HEK293T (cell line): ENCODE results near the gene DLG2.

Experiments used
- CTCF ChIA-PET: fragments of 350-600 bp; formaldehyde crosslinking; extraction: SDS; loops from one replicate; lab custom pipeline; 2021; ENCODE audit warnings: antibody characterized with exemption, inconsistent platforms; lab: Yijun Ruan, JAX
- POLR2A ChIA-PET: fragments of 350-600 bp; formaldehyde crosslinking; extraction: SDS; loops from one replicate; lab custom pipeline; 2020; ENCODE audit warnings: antibody characterized with exemption, inconsistent platforms; lab: Yijun Ruan, JAX
- DNase-seq: peaks from one replicate; pipeline ENCODE4 v3.0.0; 2012; ENCODE audit warnings: mixed read lengths; ENCODE audit errors: extremely low spot score
- ARNT ChIP-seq: fragments of 450-650 bp; IDR thresholded peaks from 2 replicates; pipeline ENCODE4 v1.6.1; 2017; ENCODE audit warnings: mild to moderate bottlenecking
- BHLHE40 ChIP-seq: fragments of 450-650 bp; IDR thresholded peaks from 2 replicates; pipeline ENCODE4 v1.6.1; 2016; ENCODE audit warnings: mild to moderate bottlenecking, moderate library complexity, borderline replicate concordance
- CTBP1 ChIP-seq: fragments of 450-650 bp; IDR thresholded peaks from 2 replicates; pipeline ENCODE4 v1.6.1; 2016; ENCODE audit warnings: borderline replicate concordance
- ELF4 ChIP-seq: fragments of 450-650 bp; IDR thresholded peaks from 2 replicates; pipeline ENCODE4 v1.6.1; 2017; ENCODE audit warnings: antibody characterized with exemption
- FOXA1 ChIP-seq: fragments of 450-650 bp; IDR thresholded peaks from 2 replicates; pipeline ENCODE4 v1.6.1; 2016; ENCODE audit warnings: mild to moderate bottlenecking
- FOXK2 ChIP-seq: fragments of 450-650 bp; IDR thresholded peaks from 2 replicates; pipeline ENCODE4 v1.6.1; 2016; ENCODE audit warnings: mild to moderate bottlenecking
- FOXM1 ChIP-seq: fragments of 450-650 bp; IDR thresholded peaks from 2 replicates; pipeline ENCODE4 v1.6.1; 2017; ENCODE audit warnings: mild to moderate bottlenecking, borderline replicate concordance
- HDGF ChIP-seq: fragments of 450-650 bp; IDR thresholded peaks from 2 replicates; pipeline ENCODE4 v1.6.1; 2017; ENCODE audit warnings: antibody characterized with exemption, borderline replicate concordance
- L3MBTL2 ChIP-seq: fragments of 450-650 bp; conservative IDR thresholded peaks from 2 replicates; pipeline ENCODE4 v1.6.1; 2016; ENCODE audit warnings: mild to moderate bottlenecking
- LEF1 ChIP-seq: fragments of 450-650 bp; IDR thresholded peaks from 2 replicates; pipeline ENCODE4 v1.6.1; 2017; ENCODE audit warnings: mild to moderate bottlenecking, borderline replicate concordance
- NFRKB ChIP-seq: fragments of 450-650 bp; IDR thresholded peaks from 2 replicates; pipeline ENCODE4 v1.6.1; 2016; ENCODE audit warnings: mild to moderate bottlenecking, moderate library complexity
- SP1 ChIP-seq: fragments of 450-650 bp; IDR thresholded peaks from 2 replicates; pipeline ENCODE4 v1.6.1; 2017
- SUZ12 ChIP-seq: fragments of 450-650 bp; IDR thresholded peaks from 2 replicates; pipeline ENCODE4 v1.6.1; 2016; ENCODE audit warnings: mild to moderate bottlenecking
- TARDBP ChIP-seq: fragments of 450-650 bp; IDR thresholded peaks from 2 replicates; pipeline ENCODE4 v1.6.1; 2016
- ZNF384 ChIP-seq: fragments of 450-650 bp; IDR thresholded peaks from 2 replicates; pipeline ENCODE4 v1.6.1; 2016
- TF ChIP-seq, protein P1 (sequence below): fragments of 450-650 bp; IDR thresholded peaks from 2 replicates; pipeline ENCODE4 v1.6.1; 2016

Gene DLG2

DNA sequence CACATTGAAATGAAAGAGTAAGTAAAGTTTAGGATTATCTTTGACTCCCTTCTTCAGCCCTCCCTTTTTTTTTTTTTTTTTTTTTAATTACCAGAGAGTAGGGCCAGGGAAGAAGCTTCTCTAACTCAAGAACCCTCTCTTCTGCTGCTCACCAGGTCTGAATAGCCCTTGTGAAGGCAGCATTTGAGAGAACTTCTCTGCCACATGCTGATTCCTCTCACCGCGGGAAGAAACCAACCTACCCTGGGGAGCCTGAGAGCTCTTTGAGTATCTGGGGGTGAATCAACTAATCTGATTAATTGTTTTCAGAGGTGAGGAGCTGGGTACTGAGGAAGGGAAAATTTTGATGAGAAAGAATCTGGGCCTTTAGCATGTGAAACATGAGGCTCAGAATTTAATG lies 1906.5 kb downstream of the DLG2 start:
- ChIA-PET POLR2A (no interaction called here), CTCF (interaction anchor here (0.6 kb wide), 1 partner anchor 17 kb away, joined by 3 read pairs; no protein-coding TSS in a partner anchor)
- TF ChIP-seq FOXA1 (no peak), LEF1 (no peak), FOXM1 (no peak), FOXK2 (no peak), BHLHE40 (no peak), ARNT (no peak), ELF4 (no peak), SP1 (no peak), SUZ12 (no peak), CTBP1 (no peak), HDGF (no peak), ZNF384 (no peak), NFRKB (no peak), L3MBTL2 (no peak), TARDBP (no peak)
- TF ChIP-seq, protein P1, sequence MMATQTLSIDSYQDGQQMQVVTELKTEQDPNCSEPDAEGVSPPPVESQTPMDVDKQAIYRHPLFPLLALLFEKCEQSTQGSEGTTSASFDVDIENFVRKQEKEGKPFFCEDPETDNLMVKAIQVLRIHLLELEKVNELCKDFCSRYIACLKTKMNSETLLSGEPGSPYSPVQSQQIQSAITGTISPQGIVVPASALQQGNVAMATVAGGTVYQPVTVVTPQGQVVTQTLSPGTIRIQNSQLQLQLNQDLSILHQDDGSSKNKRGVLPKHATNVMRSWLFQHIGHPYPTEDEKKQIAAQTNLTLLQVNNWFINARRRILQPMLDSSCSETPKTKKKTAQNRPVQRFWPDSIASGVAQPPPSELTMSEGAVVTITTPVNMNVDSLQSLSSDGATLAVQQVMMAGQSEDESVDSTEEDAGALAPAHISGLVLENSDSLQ: no peak
- no peak for DNase-seq

DNA sequence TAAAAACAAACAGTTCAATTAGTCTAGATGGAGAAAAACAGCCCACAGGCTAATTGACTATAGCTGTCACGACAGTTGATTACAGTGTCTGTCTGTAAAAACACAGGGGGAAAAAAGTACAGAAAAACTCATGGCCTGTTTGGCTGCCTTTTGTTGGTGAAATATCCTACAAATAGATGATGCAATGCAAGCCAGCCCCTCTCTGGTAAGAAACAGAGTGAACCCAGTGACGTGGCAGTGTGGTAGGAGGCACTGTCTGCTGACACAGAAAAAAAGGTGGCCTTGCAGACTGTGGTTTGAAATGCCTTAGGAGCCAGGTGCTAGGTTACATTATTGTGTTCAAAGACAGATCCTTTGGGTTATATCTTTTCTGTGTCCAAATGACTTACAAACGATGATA lies 1909.6 kb downstream of the DLG2 start:
- no peak for TF ChIP-seq ARNT
- no peak for TF ChIP-seq TARDBP
- TF ChIP-seq ELF4: no peak
- TF ChIP-seq HDGF: no peak
- TF ChIP-seq NFRKB: no peak
- TF ChIP-seq ZNF384: no peak
- no peak for TF ChIP-seq CTBP1
- no peak for TF ChIP-seq SUZ12
- TF ChIP-seq, protein P1: no peak
- no peak for TF ChIP-seq SP1
- no peak for TF ChIP-seq BHLHE40
- TF ChIP-seq L3MBTL2: no peak
- TF ChIP-seq LEF1: no peak
- no peak for TF ChIP-seq FOXA1
- ChIA-PET POLR2A (interaction anchor here (0.8 to 2.2 kb wide), 2 partner anchors 432 to 645 kb away, joined by 3 to 8 read pairs; partner anchors contain the start of genes CCDC90B and RAB30), CTCF (interaction anchor here (0.5 kb wide), 1 partner anchor 320 kb away, joined by 3 read pairs; no protein-coding TSS in a partner anchor)
- DNase-seq: no peak

DNA sequence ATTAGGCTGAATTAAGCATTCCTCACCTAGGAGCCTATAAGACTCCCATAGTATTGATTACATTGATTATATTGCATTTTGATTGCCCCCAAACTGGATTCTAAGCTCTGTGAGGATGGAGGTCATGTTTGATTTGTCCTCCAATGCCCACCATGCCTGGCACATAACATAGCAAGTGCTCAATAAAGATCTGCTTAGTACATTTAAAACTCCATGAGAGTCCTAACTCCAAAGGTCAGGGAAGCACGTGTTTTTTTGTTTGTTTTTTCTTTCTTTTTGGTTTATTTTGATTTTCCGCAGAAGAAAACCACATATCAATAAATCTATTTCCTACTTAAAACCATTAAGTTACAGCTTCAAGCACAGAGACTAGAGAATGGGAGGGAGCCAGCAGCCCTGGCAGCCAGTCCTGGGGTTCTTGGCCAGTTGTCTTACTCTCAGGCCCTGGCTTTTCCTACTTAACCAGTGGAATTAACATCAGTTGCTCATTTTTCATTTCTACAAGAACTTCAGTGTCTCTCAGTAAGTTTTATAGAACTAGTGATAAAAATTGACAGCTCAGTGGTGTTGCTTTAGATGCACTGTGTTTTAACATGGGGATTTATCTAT lies 1911.1 kb downstream of the DLG2 start:
- TF ChIP-seq ARNT: no peak
- ChIA-PET CTCF (no interaction called here), POLR2A (interaction anchor here (2.2 kb wide), 1 partner anchor 430 kb away, joined by 8 read pairs; the partner anchor contains the start of gene CCDC90B)
- DNase-seq: no peak

DNA sequence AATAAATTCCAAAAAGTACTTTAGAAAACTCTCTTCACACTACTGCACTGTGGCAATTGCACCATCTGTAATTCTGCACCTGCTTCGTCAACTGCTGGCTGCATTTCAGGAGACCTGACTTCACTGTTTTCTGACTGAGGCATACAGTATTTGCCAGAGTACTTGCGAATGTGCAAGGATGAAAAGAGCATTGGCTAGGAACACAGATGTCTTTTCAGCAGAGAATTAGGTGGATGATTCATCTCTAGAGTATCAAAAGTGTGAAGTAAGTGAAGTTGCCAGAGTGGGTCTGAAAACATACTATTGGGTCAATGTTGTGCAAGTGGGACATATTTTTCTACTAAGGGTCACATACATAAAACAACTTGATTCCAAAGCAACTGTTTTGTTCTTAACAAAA lies 1913.4 kb downstream of the DLG2 start:
- POLR2A ChIA-PET: no interaction called here
- CTCF ChIA-PET: no interaction called here

DNA sequence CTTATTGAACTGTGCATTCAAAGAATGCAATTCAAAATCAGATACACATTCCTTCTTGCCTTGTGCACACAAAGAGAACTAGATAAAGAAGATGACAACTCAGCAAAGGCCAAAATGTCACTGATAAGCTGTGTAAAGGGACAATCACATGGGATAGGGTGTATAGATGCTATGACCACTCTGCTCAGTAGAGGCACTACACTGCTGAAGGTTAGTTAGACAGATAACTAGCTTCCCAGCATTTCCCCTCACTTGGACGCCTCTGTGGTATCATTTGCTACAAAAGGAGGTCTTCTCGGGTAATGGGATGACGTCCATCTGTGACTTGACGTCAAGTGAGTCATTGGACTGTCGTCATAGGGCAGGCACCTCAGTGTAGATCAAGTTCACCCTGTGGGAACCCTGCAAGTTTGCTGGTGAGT lies 1916.0 kb downstream of the DLG2 start:
- ChIA-PET CTCF (no interaction called here), POLR2A (no interaction called here)
- no peak for TF ChIP-seq LEF1
- no peak for TF ChIP-seq ZNF384
- TF ChIP-seq BHLHE40: no peak
- no peak for TF ChIP-seq NFRKB
- TF ChIP-seq ARNT: no peak
- no peak for DNase-seq

More for the DNA sequence above, 1913.4 kb downstream of the DLG2 start:
- TF ChIP-seq L3MBTL2 (no peak), FOXA1 (no peak), HDGF (no peak), ZNF384 (no peak), NFRKB (no peak), SUZ12 (no peak), LEF1 (no peak), BHLHE40 (no peak), FOXK2 (no peak), ELF4 (no peak), FOXM1 (no peak), CTBP1 (no peak), ARNT (no peak), TARDBP (no peak), SP1 (no peak)
- TF ChIP-seq, protein P1: no peak
- no peak for DNase-seq

DNA sequence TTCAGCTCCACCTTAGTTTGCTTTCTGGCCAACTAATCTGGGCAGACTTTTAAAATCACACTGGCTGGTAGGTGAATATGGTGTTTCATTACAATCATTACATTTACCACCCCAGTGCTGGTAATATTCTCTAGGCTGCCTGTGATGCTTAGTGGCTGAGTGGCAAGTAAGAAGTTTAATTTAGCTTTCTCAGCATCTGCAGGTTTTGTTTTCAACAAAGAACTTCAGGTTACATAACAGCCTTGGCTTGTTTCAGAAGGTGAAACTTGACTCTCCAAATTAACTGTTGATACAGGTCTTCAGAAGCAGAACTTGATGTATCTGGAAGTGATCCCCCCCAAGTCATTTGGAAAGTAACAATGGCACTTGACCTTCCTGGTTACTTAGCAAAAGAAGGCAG lies 1917.7 kb downstream of the DLG2 start:
- CTCF ChIA-PET: no interaction called here
- TF ChIP-seq ZNF384 (no peak), L3MBTL2 (no peak)
- DNase-seq: no peak
- POLR2A ChIA-PET: no interaction called here

DNA sequence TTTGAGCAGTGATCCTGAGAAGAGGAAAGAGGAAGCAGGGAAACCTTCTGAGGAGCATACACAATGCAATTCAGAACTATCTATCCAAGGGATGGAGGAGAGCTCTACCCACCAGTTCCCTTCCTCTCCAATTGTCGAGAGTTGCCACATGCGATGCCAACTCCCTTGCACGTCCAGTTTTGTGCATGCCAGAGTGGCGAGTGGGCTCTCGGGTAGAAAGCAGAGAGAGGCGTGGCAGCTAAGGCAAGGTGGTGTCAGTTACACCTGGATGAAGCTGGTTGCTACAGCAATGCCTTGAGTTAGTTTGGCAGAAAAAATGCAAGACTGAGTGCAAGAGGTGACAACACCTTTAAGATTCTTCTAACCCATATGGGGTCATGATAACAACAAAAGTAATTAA lies 1920.6 kb downstream of the DLG2 start:
- POLR2A ChIA-PET: no interaction called here
- no peak for DNase-seq
- CTCF ChIA-PET: no interaction called here
- no peak for TF ChIP-seq FOXK2
- no peak for TF ChIP-seq FOXM1
- TF ChIP-seq, protein P1: no peak
- TF ChIP-seq TARDBP: no peak
- no peak for TF ChIP-seq HDGF
- no peak for TF ChIP-seq SP1
- TF ChIP-seq L3MBTL2: no peak
